ENCODE results near the gene GTF2H4. TPM values are rescaled to one million over a fixed set of nuclear protein-coding genes. Genes with fewer than 3 reads are reported as not detected.
A peak's percentile ranks its signal among the peaks of the same experiment; 100 is the strongest.
"Not testable (repeated sequence)": the region's sequence is repeated elsewhere in the genome, so short reads cannot be mapped to it uniquely, and the experiment has no call there.

GTF2H4 gene
- total and polyA plus RNA-seq, 8 donors: 3.9 to 67.4 (median 13.0) TPM

DNA sequence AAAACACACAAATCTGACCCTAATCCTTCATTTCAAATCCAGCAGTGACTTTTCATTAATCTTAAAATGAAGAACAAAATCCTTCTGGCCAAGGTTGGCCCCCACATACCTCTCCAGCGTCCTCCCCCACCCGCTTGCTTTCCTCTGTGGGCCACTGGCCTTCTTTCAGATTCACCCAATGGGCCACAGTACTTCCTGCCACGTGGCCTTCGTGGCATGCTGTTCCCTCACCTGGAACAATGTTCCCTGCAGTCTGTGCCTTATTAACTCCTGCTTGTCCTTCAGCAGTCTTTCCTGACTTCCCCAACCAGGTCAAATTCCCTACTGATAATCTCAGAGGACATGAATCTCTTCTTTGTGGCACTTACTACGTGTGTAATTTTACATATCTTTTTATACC lies 5.3 kb upstream of the GTF2H4 start:
- Histone ChIP-seq H3K36me3 (peaks cover 19 to 29% (median 26%) of the 10 kb centered on the region in 4 donors), H3K27me3 (no peaks in the 10 kb centered on the region), H3K9me3 (no peaks in the 10 kb centered on the region), H3K4me1 (peaks cover 0 to 12% (median 8%) of the 10 kb centered on the region in 4 donors), H3K27ac (no peak overlapping the region), H3K4me3 (no peak overlapping the region)
- WGBS, 5 donors: 30 to 44% (median 36%) methylated on average over 5 of the region's 5 CpGs
- intact Hi-C loops (cut with DNase I; ENCODE audit: low total_unique reads): no loop called here
- no peak for DNase-seq
- no peak for TF ChIP-seq POLR2A (IDR thresholded peaks at IDR 0.05)
- no peak for TF ChIP-seq EP300 (IDR thresholded peaks at IDR 0.05)
- TF ChIP-seq, protein P1, sequence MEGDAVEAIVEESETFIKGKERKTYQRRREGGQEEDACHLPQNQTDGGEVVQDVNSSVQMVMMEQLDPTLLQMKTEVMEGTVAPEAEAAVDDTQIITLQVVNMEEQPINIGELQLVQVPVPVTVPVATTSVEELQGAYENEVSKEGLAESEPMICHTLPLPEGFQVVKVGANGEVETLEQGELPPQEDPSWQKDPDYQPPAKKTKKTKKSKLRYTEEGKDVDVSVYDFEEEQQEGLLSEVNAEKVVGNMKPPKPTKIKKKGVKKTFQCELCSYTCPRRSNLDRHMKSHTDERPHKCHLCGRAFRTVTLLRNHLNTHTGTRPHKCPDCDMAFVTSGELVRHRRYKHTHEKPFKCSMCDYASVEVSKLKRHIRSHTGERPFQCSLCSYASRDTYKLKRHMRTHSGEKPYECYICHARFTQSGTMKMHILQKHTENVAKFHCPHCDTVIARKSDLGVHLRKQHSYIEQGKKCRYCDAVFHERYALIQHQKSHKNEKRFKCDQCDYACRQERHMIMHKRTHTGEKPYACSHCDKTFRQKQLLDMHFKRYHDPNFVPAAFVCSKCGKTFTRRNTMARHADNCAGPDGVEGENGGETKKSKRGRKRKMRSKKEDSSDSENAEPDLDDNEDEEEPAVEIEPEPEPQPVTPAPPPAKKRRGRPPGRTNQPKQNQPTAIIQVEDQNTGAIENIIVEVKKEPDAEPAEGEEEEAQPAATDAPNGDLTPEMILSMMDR (IDR thresholded peaks at IDR 0.05): no peak
- no peak for TF ChIP-seq POLR2AphosphoS5 (IDR thresholded peaks at IDR 0.05)

DNA sequence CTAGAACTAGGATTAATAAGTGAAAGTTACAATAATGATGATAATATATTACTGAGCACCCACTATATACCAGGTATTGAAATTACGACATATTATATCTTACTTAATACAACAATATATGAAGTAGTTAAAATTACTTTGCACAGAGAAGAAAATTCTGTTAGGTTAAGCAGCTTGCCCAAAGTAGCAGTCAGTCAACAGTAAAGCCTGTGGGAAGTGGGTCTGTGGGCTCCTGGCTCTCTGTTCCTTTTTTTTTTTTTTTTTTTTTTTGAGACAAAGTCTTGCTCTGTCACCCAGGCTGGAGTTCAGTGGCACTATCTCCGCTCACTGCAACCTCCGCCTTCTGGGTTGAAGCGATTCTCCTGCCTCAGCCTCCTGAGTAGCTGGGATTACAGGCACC lies 4.8 kb upstream of the GTF2H4 start:
- H3K27me3 ChIP-seq: no peaks in the 10 kb centered on the region
- peaks cover 0 to 12% (median 9%) of the 10 kb centered on the region in 4 donors for H3K4me1 ChIP-seq
- WGBS, 5 donors: 79 to 96% (median 92%) methylated on average over 4 of the region's 4 CpGs
- H3K4me3 ChIP-seq: no peak overlapping the region
- no peak overlapping the region for H3K27ac ChIP-seq
- peaks cover 14 to 23% (median 21%) of the 10 kb centered on the region in 4 donors for H3K36me3 ChIP-seq
- no peak for DNase-seq
- no peak for TF ChIP-seq POLR2AphosphoS5 (IDR thresholded peaks at IDR 0.05)
- no peak for TF ChIP-seq EP300 (IDR thresholded peaks at IDR 0.05)
- TF ChIP-seq, protein P1 (IDR thresholded peaks at IDR 0.05): no peak
- TF ChIP-seq POLR2A (IDR thresholded peaks at IDR 0.05): no peak
- intact Hi-C loops (cut with DNase I; ENCODE audit: low total_unique reads): no loop called here
- H3K9me3 ChIP-seq: no peaks in the 10 kb centered on the region

DNA sequence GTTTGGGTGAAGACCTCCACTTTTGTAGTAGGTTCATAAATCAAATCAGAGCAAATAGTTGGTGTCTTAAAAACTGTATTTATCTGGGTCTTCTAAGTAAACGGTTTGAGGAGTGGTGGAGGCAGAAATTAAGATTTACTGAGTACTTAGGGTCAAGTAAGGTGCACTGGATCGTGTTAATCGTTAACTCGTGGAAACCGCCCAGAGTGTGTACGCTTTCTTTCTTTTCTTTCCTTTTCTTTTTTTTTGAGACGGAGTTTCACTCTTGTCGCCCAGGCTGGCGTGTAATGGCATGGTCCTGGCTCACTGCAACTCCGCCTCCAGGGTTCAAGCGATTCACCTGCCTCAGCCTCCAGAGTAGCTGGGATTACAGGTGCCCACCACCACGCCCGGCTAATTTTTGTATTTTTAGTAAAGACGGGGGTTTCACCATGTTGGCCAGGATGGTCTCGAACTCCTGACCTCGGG lies 683 bp upstream of the GTF2H4 start:
- H3K27ac ChIP-seq: peak overlapping the region; percentile 70 to 82 (median 77)
- whole genome bisulfite sequencing, 5 donors: 20 to 33% (median 27%) methylated on average over 13 to 16 of the region's 16 CpGs
- H3K27me3 ChIP-seq; intact Hi-C loops (cut with DNase I; ENCODE audit: low total_unique reads); H3K9me3 ChIP-seq: not testable (repeated sequence)
- H3K36me3 ChIP-seq: peaks cover 19 to 28% (median 28%) of the 10 kb centered on the region in 4 donors
- peak overlapping the region; percentile 60 to 94 (median 92) for H3K4me3 ChIP-seq
- DNase-seq: peak; percentile 63 to 67
- peaks cover 7 to 28% (median 23%) of the 10 kb centered on the region in 4 donors for H3K4me1 ChIP-seq

DNA sequence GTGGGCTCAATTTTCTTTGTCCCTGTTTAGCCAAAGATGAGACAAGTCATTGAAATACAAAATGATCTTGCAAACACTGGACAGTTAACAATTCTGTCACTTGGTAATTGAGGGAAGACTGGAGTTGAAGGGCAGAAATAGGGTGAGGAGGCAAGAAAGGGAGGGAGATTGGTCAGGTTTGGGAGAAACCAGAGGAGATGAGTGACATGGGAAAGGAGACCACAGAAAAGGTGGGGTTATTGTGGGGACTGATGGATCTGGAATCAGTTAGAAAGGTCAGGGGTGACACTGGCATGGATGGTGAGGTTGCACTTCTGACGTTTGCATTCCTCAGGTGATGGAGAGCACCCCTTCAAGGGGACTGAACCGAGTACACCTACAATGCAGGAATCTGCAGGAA lies 693 bp downstream of the GTF2H4 start:
- 20 to 29% (median 21%) methylated on average over 2 of the region's 2 CpGs for WGBS, 5 donors
- Histone ChIP-seq H3K4me1 (peaks cover 13 to 36% (median 31%) of the 10 kb centered on the region in 4 donors), H3K27ac (peak overlapping the region in 4 of 5 donors; percentile 41 to 82 (median 76)), H3K4me3 (peak overlapping the region; percentile 60 to 94 (median 92)), H3K36me3 (peaks cover 19 to 38% (median 32%) of the 10 kb centered on the region in 4 donors), H3K9me3 (no peaks in the 10 kb centered on the region), H3K27me3 (no peaks in the 10 kb centered on the region)
- intact Hi-C loops (cut with DNase I; ENCODE audit: low total_unique reads): no loop called here
- DNase-seq: no peak
- TF ChIP-seq, protein P1 (IDR thresholded peaks at IDR 0.05): no peak
- TF ChIP-seq EP300 (IDR thresholded peaks at IDR 0.05): no peak

DNA sequence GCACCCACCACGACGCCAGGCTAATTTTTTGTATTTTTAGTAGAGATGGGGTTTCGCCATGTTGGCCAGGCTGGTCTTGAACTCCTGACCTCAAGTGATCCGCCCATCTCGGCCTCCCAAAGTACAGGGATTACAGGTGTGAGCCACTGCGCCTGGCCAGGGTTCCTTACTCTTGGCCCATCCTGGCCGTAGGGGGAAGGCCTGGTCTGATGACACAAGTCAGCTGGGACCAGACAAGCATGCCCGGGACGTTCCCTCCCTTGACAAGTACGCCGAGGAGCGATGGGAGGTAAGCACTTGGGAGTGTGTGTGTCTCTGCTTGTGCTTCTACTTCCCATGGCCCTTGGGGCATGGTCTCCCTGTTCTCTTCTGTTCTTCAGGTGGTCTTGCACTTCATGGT lies 2.5 kb downstream of the GTF2H4 start:
- H3K9me3 ChIP-seq; DNase-seq; H3K27ac ChIP-seq; intact Hi-C loops (cut with DNase I; ENCODE audit: low total_unique reads); H3K27me3 ChIP-seq; H3K4me3 ChIP-seq: not testable (repeated sequence)
- 92 to 94% (median 92%) methylated on average over 12 of the region's 12 CpGs for WGBS, 5 donors
- peaks cover 19 to 38% (median 32%) of the 10 kb centered on the region in 4 donors for H3K36me3 ChIP-seq
- peaks cover 26 to 49% (median 45%) of the 10 kb centered on the region in 4 donors for H3K4me1 ChIP-seq
